ENCODE results near the gene L3MBTL1.

L3MBTL1 gene

DNA sequence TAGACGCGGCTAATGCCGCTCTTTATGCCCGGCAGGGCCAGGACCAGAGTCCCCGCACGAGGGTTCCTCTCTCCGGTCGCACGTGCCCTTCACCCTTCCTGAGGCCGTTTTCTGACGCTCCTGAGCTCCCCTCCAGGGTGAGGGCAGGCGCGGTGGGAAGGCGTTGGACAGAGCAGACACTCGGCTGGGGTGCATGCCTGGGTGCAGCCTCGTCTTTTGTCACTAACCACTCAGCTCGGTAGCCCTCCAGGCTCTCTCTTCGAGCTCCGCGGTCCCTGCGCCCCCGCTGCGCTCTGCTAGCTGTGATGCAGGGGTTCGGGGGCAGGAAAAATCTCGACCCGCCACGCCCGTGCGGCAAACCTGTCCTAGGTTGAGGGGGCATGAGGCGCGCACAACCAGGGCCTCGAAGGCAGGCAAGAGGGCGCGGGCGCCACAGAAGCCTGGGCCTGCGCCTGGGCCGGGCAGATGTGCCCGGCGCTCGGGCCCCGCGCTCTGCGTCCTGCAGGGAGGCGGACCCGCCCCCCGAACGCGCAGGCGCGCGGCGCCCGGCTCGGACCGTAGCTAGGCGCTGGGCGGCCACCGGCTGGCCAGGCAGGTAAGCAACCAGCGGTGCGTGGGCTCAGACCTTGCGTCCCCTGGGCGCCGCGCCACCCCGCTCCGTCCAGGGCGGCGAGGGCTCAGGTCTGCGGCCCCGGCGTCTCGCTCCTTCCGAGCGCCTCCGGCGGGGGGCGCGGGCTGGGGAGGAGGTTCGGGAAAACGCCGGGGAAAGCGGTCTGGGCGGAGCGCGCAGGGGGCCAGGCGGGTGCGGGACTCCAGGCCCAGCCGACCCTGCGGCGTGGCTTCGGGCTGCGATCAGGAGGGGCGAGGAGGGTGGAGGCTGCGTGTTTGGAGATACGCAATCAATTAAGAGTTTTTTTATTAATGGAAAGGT is at the start of gene L3MBTL1:
L3MBTL1 (plus strand) TSS at position 548 of the 931 bp plus-strand sequence. CDS start 5,807 bp downstream, outside the sequence.
- Histone ChIP-seq H3K4me1 (ENCODE audit: control insufficient read depth, insufficient read depth, low read length) (peaks cover 4% of the 10 kb centered on the region), H3K4me3 (ENCODE audit: low read length) (peak within 1 kb of the TSS; percentile 81), H3K36me3 (ENCODE audit: control insufficient read depth, insufficient read depth, low read length, severe bottlenecking) (no peaks in the 10 kb centered on the region), H3K27me3 (replicated peaks; ENCODE audit: control insufficient read depth, insufficient read depth, low read length) (peaks cover 27% of the 10 kb centered on the region), H3K9me3 (ENCODE audit: control insufficient read depth, low read length) (no peaks in the 10 kb centered on the region), H3K9ac (ENCODE audit: low read length) (peak within 1 kb of the TSS; percentile 70)
- DNase-seq (ENCODE audit: low read depth): peak; percentile 70

DNA sequence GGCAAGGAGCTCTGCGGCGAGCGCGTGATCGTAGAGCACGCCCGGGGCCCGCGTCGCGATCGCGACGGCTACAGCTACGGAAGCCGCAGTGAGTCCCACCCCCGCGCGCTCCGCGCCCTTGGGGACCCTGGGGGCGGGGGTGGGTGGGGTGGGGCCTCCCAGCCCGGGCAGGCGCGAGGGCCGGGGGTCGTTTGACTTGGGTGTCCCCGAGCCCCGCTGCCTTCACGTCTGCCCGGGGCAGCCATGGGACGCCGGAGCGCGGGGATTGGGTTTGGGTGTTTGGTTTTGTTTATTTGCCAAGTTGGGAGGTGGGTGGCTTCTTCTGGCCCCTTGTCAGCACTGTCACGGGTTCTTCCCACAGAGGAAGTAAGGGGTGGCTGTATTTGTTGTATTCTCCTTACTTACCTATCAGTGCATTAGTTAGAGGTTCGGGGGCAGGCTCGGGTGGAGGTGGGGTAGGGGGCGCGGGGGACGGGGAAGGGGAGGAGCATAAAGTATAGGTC is 49.0 kb upstream of the L3MBTL1 start:
- peak; percentile 50 for DNase-seq (ENCODE audit: low read depth)
- no peaks in the 10 kb centered on the region for H3K9me3 ChIP-seq (ENCODE audit: control insufficient read depth, low read length)
- H3K9ac ChIP-seq (ENCODE audit: low read length): peak overlapping the region; percentile 100
- H3K27me3 ChIP-seq (replicated peaks; ENCODE audit: control insufficient read depth, insufficient read depth, low read length): peaks cover 11% of the 10 kb centered on the region
- H3K36me3 ChIP-seq (ENCODE audit: control insufficient read depth, insufficient read depth, low read length, severe bottlenecking): peaks cover 46% of the 10 kb centered on the region
- H3K4me1 ChIP-seq (ENCODE audit: control insufficient read depth, insufficient read depth, low read length): peaks cover 22% of the 10 kb centered on the region
- peak overlapping the region; percentile 85 for H3K4me3 ChIP-seq (ENCODE audit: low read length)

GRCh38 chr20:43459022-43459942 is 48.2 kb upstream of the L3MBTL1 start:
- Histone ChIP-seq H3K9ac (ENCODE audit: low read length) (peak overlapping the region; percentile 100), H3K36me3 (ENCODE audit: control insufficient read depth, insufficient read depth, low read length, severe bottlenecking) (peaks cover 55% of the 10 kb centered on the region), H3K4me1 (ENCODE audit: control insufficient read depth, insufficient read depth, low read length) (peaks cover 27% of the 10 kb centered on the region), H3K27me3 (replicated peaks; ENCODE audit: control insufficient read depth, insufficient read depth, low read length) (peaks cover 3% of the 10 kb centered on the region), H3K9me3 (ENCODE audit: control insufficient read depth, low read length) (no peaks in the 10 kb centered on the region), H3K4me3 (ENCODE audit: low read length) (peak overlapping the region; percentile 85)
- peak; percentile 50 for DNase-seq (ENCODE audit: low read depth)

DNA sequence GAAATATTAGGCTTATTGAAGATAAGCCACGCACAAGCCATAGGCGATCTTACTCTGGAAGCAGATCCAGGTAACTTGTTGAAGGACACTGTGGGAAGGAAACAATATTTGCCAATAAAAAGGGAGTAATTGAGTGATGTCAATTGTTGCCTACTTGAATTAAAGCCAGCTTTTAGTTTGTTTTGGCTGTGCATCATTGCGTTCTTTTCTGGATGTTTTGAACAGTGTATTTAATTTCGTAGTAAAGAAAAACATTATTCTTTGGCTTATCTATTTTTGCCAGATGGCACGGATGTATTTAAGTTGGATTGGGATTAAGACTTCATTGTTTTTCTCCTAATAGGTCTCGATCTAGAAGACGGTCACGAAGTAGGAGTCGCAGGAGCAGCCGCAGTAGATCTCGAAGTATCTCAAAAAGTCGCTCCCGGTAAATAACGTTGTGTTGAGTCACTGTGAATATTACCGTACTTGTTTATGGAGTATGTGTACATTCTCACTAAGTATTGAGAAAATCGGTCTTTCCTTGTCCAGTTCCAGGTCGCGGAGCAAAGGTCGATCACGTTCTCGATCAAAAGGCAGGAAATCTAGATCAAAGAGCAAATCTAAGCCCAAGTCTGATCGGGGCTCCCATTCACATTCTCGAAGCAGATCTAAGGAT is 47.2 kb upstream of the L3MBTL1 start:
- H3K9ac ChIP-seq (ENCODE audit: low read length): no peak overlapping the region
- H3K36me3 ChIP-seq (ENCODE audit: control insufficient read depth, insufficient read depth, low read length, severe bottlenecking): peaks cover 65% of the 10 kb centered on the region
- H3K9me3 ChIP-seq (ENCODE audit: control insufficient read depth, low read length): no peaks in the 10 kb centered on the region
- peaks cover 27% of the 10 kb centered on the region for H3K4me1 ChIP-seq (ENCODE audit: control insufficient read depth, insufficient read depth, low read length)
- no peaks in the 10 kb centered on the region for H3K27me3 ChIP-seq (replicated peaks; ENCODE audit: control insufficient read depth, insufficient read depth, low read length)
- peak overlapping the region; percentile 85 for H3K4me3 ChIP-seq (ENCODE audit: low read length)
- DNase-seq (ENCODE audit: low read depth): no peak

- Histone ChIP-seq H3K9me3 (ENCODE audit: control insufficient read depth, low read length) (no peaks in the 10 kb centered on the region), H3K36me3 (ENCODE audit: control insufficient read depth, insufficient read depth, low read length, severe bottlenecking) (peaks cover 70% of the 10 kb centered on the region), H3K27me3 (replicated peaks; ENCODE audit: control insufficient read depth, insufficient read depth, low read length) (no peaks in the 10 kb centered on the region), H3K4me1 (ENCODE audit: control insufficient read depth, insufficient read depth, low read length) (peaks cover 30% of the 10 kb centered on the region), H3K4me3 (ENCODE audit: low read length) (no peak overlapping the region), H3K9ac (ENCODE audit: low read length) (no peak overlapping the region)
- DNase-seq (ENCODE audit: low read depth): no peak
These were observed 46.7 kb upstream of the L3MBTL1 start for GRCh38 chr20:43460830-43461200.

DNA sequence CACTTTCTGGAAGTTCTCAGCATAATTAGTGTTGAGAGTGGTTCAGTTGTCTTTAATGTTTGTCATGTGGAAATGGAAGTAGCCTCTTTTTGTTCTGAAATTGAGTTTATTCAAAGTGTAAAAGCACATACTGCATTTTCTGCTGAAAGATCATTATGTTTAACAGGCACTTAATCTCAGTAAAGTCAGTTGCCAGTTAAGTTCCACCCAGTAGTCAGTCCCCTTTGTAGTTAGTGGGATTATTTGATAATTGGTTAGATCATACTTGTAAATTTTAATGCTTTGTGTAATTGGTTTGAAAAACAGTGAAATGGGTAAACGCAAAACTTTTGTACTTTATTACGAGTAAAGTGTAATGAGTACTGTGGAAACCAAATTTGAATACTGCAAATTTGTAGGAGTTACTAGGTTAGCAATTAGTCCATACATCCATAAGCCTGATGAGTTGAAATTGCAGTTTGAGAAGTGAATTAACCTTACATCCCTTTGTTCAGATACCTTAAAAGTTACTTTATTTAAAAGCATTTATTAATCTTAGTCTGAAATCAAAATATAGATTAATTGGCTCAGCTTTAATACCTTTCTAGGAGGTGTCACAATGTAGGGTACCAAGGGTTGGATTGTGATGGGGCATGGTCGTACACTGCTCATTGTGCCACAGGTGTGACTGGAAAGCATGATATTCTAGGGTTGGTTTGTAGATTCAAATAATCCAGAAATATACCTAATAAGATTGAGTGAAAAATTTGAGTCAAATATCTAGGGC is 45.4 kb upstream of the L3MBTL1 start:
- Histone ChIP-seq H3K9ac (ENCODE audit: low read length) (peak overlapping the region; percentile 35), H3K9me3 (ENCODE audit: control insufficient read depth, low read length) (no peaks in the 10 kb centered on the region), H3K4me1 (ENCODE audit: control insufficient read depth, insufficient read depth, low read length) (peaks cover 33% of the 10 kb centered on the region), H3K27me3 (replicated peaks; ENCODE audit: control insufficient read depth, insufficient read depth, low read length) (no peaks in the 10 kb centered on the region), H3K4me3 (ENCODE audit: low read length) (no peak overlapping the region), H3K36me3 (ENCODE audit: control insufficient read depth, insufficient read depth, low read length, severe bottlenecking) (peaks cover 82% of the 10 kb centered on the region)
- no peak for DNase-seq (ENCODE audit: low read depth)

DNA sequence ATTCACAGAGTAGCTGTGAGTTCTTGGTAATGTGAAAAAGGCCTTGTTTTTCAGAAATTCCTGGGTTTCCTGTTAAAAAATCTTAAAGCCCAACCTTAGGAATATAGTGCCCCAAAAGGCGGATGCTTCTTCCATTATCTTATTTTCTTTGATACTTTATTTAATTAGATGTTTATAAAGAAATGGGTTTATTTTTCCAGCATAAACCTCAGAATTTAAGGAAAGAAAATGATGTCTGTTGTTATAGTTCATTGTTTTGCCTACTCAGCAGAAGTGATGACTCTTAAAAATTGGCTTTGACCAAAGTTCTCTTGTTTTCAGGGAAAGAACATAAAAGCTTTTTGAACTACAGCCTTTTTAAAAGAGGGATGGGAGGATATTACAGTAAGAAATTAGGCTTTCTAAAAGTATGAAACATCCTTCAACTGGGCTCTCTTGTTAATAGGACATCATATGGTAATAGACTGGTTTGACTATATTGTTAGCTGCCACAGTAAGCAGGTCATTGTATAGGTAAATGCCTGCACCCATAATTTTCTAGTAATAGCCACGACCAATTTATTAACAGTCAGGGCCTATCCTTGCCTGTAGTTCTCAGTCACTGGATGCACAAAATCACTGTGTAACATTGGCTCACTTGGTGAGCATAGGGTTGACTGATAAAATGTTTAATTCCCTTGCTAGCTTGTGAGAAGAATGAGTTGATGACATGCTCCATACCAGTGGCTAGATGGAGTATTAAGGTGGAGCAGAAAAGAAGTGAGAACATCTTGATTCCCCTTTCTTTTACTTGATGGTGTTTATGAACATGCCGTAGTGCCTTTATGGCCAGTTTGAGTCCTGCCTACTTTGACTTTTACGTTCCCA is 44.6 kb upstream of the L3MBTL1 start:
- no peaks in the 10 kb centered on the region for H3K9me3 ChIP-seq (ENCODE audit: control insufficient read depth, low read length)
- H3K9ac ChIP-seq (ENCODE audit: low read length): no peak overlapping the region
- H3K36me3 ChIP-seq (ENCODE audit: control insufficient read depth, insufficient read depth, low read length, severe bottlenecking): peaks cover 90% of the 10 kb centered on the region
- no peak for DNase-seq (ENCODE audit: low read depth)
- no peaks in the 10 kb centered on the region for H3K27me3 ChIP-seq (replicated peaks; ENCODE audit: control insufficient read depth, insufficient read depth, low read length)
- peaks cover 33% of the 10 kb centered on the region for H3K4me1 ChIP-seq (ENCODE audit: control insufficient read depth, insufficient read depth, low read length)
- no peak overlapping the region for H3K4me3 ChIP-seq (ENCODE audit: low read length)

DNA sequence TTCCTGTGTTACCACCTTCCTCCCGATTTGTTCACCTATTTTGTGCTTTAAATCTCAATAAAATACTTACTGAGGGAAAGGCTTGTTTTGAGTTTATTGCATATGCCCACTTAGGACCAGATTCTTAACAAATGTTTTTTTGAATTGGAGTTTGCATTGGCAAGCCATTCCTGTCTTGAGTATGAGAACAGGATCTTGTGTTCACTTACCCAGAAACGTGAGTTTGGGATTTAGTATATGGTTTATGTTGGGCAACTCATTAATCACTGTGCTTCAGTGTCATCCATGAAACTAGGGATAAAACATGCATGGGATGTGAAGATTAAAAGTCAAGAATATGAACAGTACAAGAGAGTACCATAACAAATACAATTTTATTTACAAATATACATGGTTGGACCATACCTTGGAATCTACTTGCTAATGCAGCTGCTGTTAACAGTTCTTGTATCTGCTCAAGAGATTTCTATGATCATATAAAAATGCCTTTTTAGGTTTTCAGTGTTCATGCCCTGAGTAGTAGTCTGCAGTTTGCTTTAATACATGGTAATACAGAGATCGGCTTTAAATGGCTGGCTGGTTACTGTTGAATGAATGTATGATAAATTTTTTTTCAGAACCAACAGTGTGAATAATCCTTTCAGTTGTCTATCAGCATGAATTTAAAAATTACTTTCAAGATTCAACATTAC is 43.8 kb upstream of the L3MBTL1 start:
- no peak overlapping the region for H3K4me3 ChIP-seq (ENCODE audit: low read length)
- H3K9me3 ChIP-seq (ENCODE audit: control insufficient read depth, low read length): no peaks in the 10 kb centered on the region
- peaks cover 33% of the 10 kb centered on the region for H3K4me1 ChIP-seq (ENCODE audit: control insufficient read depth, insufficient read depth, low read length)
- H3K36me3 ChIP-seq (ENCODE audit: control insufficient read depth, insufficient read depth, low read length, severe bottlenecking): peaks cover 97% of the 10 kb centered on the region
- no peak for DNase-seq (ENCODE audit: low read depth)
- no peaks in the 10 kb centered on the region for H3K27me3 ChIP-seq (replicated peaks; ENCODE audit: control insufficient read depth, insufficient read depth, low read length)
- no peak overlapping the region for H3K9ac ChIP-seq (ENCODE audit: low read length)

GRCh38 chr20:43464219-43464790 is 43.2 kb upstream of the L3MBTL1 start:
- Histone ChIP-seq H3K36me3 (ENCODE audit: control insufficient read depth, insufficient read depth, low read length, severe bottlenecking) (peaks cover 96% of the 10 kb centered on the region), H3K27me3 (replicated peaks; ENCODE audit: control insufficient read depth, insufficient read depth, low read length) (no peaks in the 10 kb centered on the region), H3K9ac (ENCODE audit: low read length) (no peak overlapping the region), H3K4me3 (ENCODE audit: low read length) (no peak overlapping the region), H3K9me3 (ENCODE audit: control insufficient read depth, low read length) (no peaks in the 10 kb centered on the region), H3K4me1 (ENCODE audit: control insufficient read depth, insufficient read depth, low read length) (peaks cover 29% of the 10 kb centered on the region)
- DNase-seq (ENCODE audit: low read depth): no peak

Data from adipocyte (in vitro differentiated cells).